HG02642 (cell line): ENCODE data around the gene ANGPTL3.
A peak's percentile ranks its signal among the peaks of the same experiment; 100 is the strongest.
"Not testable (repeated sequence)": the region's sequence is repeated elsewhere in the genome, so short reads cannot be mapped to it uniquely, and the experiment has no call there.

Experiments used
- ATAC-seq: cut with Tn5 transposase; IDR thresholded peaks from one replicate; pipeline ENCODE4 v1.9.1; 2021; ENCODE audit warnings: mild to moderate bottlenecking; ENCODE audit not compliant: unreplicated experiment, poor library complexity

Gene ANGPTL3, protein sequence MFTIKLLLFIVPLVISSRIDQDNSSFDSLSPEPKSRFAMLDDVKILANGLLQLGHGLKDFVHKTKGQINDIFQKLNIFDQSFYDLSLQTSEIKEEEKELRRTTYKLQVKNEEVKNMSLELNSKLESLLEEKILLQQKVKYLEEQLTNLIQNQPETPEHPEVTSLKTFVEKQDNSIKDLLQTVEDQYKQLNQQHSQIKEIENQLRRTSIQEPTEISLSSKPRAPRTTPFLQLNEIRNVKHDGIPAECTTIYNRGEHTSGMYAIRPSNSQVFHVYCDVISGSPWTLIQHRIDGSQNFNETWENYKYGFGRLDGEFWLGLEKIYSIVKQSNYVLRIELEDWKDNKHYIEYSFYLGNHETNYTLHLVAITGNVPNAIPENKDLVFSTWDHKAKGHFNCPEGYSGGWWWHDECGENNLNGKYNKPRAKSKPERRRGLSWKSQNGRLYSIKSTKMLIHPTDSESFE

DNA sequence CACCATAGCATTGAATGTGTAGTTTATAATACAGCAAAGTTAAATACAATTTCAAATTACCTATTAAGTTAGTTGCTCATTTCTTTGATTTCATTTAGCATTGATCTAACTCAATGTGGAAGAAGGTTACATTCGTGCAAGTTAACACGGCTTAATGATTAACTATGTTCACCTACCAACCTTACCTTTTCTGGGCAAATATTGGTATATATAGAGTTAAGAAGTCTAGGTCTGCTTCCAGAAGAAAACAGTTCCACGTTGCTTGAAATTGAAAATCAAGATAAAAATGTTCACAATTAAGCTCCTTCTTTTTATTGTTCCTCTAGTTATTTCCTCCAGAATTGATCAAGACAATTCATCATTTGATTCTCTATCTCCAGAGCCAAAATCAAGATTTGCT lies at the start of gene ANGPTL3:
TSS of gene ANGPTL3 (plus strand) at position 240 of the 400 bp plus-strand sequence. CDS start at position 287, 47 bp downstream.
- ATAC-seq: no peak

DNA sequence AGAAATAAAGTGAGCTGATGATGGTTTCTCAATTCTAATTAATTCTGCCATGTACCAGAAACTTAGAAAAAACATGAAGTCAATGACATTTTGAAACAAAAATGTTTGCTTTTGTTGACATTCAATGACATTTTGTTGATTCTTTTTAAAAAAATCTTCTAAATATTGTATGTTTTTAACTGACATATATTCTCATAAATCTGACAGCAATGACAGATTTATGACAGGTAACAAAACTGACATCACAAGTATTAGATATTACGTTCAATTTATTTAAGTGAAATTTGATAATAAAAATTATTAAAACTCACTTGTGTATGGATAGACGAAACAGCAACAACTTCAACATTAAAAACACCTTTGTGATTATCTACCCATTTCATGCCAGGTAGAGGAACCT lies 36.0 kb upstream of the ANGPTL3 start:
- ATAC-seq: no peak

DNA sequence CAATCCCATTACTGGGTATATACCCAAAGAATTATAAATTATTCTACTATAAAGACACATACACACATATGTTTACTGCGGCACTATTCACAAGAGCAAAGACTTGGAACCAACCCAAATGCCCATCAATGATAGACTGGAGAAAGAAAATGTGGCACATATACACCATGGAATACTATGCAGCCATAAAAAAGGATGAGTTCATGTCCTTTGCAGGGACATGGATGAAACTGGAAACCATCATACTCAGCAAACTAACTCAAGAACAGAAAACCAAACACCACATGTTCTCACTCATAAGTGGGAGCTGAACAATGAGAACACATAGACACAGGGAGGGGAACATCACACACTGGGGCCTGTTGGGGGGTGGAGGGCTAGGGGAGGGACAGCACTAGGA lies 30.1 kb upstream of the ANGPTL3 start:
- ATAC-seq: not testable (repeated sequence)

DNA sequence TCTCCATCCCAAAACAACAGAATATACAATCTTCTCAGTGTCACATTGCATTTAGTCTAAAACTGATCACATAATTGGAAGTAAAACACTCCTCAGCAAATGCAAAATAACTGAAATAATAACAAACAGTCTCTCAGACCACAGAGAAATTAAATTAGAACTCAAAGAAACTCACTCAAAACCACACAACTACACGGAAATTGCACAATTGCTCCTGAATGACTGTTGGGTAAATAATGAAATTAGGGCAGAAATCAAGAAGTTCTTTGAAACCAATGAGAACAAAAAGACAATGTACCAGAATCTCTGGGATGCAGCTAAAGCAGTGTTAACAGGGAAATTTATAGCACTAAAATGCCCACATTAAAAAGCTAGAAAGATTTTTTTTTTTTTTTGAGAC lies 29.4 kb upstream of the ANGPTL3 start:
- not testable (repeated sequence) for ATAC-seq

DNA sequence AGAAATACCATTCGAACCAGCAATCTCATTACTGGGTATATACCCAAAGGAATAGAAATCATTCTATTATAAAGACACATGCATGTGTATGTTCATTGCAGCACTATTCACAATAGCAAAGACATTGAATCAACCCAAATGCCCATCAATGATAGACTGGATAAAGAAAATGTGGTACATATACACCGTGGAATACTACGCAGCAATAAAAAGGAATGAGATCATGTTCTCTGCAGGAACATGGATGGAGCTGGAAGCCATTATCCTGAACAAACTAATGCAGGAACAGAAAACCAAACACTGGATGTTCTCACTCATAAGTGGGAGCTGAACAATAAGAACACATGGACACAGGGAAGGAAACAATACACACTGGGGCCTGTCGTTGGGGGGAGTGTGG lies 25.8 kb upstream of the ANGPTL3 start:
- not testable (repeated sequence) for ATAC-seq

DNA sequence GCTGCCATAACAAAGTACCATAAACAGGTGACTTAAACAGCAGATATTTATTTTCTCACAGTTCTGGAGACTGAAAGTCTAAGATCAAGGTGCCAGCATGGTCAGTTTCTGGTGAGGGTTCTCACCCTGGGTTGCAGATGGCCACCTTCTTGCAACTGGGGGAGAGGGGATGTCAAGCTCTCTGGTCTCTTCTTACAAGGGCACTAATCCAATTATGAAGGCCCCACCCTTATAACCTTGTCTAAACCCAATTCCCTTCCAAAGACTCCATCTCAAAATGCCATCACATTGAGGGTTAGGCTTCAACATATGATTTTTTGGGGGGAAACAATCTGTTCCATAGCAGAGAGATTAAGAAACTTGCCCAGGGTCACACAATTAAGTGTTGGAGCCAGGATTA lies 24.8 kb upstream of the ANGPTL3 start:
- no peak for ATAC-seq

DNA sequence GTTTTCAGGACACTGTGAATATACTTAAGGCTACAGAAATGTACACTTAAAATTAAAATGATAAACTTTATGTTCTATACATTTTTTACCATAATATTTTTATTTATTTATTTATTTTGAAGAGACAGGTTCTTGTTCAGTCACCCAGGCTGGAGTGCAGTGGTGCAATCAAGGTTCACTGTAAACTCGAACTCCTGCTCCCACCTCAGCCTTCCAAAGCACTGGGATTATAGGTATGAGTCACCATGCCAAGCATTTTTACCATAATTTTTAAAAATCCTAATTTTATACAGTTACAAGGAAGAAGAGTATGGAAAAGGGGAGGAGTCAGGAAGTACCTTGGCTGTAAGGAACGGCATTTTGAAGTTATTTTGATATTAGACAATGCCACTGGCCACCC lies 23.6 kb upstream of the ANGPTL3 start:
- ATAC-seq: no peak

DNA sequence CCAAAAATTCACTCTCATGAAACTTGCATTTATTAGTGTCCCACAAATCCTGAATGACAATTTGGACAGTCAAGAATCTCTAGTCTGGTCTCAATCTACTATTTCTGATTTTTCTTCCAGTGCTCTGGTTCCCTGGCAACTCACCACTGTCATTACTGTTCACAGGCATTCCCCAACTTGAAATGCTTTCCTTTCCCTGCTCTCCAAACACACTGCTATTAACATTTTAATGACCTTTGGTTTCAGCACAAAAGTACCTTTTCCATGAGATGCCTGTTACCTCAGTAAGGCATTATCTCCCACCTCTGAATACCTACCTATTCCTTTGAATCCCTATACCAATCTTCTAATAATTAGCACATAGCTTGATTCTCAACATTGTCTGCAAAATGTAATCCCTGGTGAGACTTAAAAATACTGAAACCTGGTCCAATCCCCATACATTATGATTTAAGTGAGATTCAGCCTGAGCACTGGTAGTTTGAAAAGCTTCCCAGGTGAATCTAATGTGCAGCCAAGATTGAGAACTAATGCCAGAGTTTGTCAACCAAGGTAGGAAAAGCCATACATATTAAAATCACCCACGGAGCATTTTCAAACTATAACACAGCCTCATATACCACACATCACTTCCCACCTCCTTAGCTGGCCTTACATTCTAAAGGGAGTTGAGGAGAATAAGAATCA lies 11.7 kb upstream of the ANGPTL3 start:
- no peak for ATAC-seq

DNA sequence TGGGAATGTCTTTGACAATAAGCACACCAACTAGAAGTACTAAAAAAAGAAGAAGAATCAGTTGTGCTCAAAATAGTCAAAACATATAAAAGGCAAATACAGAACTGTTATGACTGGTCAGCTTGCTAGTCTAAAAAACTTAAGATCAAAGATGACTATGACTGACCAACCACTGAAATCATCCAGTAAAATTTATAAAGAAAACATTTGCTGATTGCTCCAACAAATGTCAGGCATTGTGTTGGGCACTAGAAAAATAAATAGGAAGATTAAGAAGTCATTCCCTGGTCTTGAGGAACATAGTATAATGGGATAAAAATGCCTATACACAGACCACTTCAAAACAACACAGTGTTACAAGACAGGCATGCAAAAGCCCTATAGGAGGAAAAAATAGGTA lies 9.3 kb upstream of the ANGPTL3 start:
- ATAC-seq: no peak

DNA sequence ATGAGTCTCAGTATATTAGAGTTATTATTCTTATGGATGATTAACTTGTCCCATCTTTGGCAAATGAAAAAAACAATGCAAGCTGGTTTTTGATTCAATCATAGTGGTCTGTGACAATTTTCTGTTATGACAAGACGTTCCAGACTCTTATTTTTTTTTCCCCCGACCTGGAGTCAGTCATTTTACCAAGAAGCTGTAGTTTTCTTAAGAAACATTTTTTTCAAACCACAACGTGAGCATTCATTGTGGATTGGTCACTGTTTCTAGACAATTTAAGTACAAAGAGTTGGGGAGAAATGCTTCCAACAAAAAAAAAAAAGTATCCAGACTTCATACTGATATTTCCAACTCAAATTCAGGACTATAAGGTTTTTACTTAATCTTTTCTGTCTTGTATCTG lies 8.0 kb upstream of the ANGPTL3 start:
- no peak for ATAC-seq

DNA sequence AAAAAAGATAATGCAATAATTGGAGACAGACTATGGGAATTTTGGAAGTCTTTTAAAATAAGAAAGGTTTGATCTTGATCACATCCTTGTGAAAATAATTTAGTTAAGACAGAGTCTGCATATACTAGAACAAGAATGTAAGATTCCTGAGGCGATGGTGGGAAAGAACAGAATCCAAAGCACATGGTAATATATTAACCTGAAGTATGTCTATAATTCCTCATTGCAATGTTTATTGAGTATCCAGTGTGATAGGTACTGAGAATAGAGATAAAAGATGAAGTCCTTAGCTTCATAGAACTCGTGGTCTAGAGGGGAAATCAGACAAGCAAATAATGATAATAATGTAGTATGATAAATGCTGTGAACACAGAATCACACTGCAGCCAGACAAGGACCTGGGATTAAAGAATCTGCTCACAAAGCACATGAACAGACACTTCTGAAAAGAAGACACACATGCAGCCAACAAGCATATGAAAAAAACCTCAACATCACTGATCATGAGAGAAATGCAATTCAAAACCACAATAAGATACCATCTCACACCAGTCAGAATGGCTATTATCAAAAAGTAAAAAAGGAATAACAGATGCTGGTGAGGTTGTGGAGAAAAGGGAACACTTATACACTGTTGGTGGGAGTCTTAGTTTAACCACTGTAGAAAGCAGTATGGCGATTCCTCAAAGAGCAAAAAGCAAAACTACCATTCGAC lies 6.9 kb upstream of the ANGPTL3 start:
- no peak for ATAC-seq

DNA sequence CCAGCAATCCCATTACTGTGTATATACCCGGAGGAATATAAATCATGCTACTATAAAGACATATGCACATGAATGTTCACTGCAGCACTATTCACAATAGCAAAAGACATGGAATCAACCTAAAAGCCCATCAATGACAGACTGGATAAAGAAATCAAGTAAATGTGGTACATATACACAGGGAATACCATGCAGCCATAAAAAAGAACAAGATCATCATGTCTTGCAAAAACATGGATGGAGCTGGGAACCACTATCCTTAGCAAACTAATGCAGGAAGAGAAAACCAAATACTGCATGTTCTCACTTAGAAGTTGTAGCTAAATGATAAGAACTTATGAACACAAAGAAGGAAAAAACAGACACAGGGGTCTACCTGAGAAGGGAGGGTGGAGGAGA lies 6.4 kb upstream of the ANGPTL3 start:
- ATAC-seq: no peak

DNA sequence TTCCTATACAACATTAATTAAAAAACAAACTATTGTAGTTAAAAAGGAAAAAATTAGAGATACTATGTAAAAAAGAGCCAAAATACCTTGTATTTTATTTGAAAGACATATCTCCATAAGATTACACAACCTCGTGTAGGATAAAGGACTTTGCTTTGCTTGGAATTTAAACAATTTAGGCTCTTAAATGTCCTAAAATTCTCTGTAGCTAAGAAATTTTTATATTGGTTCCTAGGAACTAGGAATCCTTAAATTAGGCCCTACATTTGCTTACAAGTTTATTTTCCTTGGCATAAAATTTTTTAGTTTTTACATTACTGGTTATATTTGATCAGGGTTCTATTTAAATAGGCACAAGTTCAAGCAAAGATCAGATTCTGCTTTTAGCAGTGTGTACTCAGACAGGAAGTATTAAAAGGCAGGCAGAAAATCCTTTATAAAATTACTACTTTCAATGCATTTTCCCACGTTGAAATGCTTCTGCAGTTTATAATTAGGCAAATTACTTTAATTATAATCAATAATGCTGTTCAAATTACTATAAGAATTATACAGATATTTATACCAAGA lies 3.4 kb upstream of the ANGPTL3 start:
- ATAC-seq: no peak

DNA sequence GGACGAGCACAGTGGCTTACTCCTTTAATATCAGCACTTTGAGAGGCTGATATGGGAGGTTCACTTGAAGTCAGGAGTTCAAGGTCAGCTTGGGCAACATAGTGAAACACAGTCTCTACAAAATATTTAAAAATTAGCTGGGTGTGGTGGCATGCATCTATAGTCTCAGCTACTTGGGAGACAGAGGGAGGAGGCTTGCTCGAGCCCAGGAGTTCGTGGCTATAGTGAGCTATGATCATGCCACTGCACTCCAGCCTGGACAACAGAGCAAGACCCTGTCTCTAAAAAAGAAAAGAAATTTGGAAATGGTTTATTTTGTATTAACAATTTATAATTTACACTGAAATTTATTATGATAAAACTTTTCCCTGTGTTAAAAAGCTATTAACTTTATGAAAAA lies 1.7 kb upstream of the ANGPTL3 start:
- ATAC-seq: no peak

DNA sequence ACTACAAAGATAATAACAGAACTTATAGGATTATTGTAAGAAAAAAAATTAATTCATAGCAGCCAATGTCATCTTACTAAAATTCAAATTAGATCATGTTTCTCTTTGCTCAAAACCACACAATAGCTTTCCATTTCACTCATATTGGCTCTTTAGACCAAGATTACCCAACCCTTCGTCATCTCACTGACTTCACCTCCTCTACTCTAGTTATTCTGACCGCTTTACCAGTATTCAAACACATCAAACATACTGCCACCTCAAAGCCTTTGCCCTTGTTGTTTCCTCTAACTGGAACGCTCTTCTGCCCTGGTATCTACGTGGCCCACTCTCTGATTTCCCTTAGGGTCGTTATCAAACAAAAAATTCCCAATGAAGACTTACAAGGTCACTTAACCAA lies 1.7 kb downstream of the ANGPTL3 start:
- no peak for ATAC-seq

DNA sequence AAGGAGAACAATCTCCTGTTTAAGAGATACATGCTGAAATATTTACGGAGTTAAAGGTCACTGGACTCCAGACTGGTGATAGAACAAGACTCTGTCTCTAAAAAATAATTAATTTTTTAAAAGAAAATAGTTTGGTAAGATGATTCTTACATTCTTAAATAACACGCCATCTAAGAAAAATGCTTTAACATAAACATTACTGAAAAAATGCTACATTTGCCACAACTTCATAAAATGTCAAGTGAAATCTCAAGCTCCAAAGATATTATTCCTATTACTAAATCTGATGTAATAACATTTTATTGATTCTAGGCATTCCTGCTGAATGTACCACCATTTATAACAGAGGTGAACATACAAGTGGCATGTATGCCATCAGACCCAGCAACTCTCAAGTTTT lies 4.1 kb downstream of the ANGPTL3 start:
- ATAC-seq: no peak

DNA sequence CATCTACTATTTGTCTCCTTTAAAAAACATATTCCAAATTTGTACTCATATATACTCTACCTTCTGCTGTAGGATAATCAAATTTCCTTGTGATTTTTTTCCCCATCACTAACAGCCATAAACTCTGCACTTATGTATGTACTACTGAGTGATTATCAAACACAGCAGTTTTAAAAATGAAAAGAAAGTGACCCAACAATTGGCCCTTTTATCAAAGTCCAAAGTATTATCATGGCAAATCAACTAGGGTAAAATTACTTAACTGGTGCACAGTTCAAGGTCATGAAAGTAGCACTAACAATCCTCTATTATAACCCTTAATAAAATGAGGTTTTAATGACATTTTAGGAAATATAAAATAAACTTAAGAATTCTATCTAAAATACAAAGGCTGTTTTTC lies 11.6 kb downstream of the ANGPTL3 start:
- ATAC-seq: no peak

DNA sequence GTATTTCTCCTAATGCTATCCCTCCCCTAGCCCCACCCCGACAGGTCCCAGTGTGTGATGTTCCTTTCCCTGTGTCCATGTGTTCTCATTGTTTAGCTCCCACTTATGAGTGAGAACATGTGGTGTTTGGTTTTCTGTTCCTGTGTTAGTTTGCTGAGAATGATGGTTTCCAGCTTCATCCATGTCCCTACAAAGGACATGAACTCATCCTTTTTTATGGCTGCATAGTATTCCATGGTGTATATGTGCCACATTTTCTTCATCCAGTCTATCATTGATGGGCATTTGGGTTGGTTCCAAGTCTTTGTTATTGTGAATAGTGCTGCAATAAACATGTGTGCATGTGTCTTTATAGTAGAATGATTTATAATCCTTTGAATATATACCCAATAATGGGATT lies 13.3 kb downstream of the ANGPTL3 start:
- ATAC-seq: not testable (repeated sequence)

DNA sequence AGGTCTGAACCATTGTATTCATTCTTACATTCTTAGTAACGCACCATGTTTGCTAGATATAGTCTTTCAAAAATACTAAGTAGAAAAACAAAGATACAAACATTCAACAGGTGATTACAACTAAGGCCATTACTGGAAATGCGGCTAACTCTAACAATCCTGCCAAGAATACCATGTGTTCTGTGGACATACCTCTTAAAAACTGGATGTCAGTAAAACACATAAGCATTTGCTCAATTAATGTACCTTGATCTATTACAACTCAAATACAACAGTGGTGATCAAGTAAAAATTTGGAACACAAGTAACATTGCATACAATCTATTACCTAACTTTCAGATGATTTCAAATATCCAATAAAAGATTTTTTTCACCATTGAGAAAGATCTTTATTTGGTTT lies 15.4 kb downstream of the ANGPTL3 start:
- no peak for ATAC-seq

DNA sequence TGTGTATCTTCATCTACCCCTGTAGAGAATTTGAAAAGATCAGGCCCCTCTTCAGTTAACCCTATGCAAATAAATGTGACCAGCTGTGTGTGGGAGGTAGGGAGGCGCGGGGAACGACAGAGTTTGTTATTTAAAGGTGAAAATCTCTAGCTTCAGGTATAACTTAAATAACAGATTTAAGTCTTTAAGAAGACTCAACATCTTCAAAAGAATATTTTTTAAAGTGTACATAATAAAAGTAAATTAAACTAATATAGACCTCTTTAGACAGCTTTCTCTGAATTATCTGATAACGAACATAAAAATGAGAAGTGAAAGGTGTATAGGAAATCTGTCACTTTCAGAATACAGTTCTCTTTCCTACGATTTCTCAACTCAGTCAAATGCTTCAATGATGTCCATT lies 16.0 kb downstream of the ANGPTL3 start:
- ATAC-seq: peak; percentile 92

DNA sequence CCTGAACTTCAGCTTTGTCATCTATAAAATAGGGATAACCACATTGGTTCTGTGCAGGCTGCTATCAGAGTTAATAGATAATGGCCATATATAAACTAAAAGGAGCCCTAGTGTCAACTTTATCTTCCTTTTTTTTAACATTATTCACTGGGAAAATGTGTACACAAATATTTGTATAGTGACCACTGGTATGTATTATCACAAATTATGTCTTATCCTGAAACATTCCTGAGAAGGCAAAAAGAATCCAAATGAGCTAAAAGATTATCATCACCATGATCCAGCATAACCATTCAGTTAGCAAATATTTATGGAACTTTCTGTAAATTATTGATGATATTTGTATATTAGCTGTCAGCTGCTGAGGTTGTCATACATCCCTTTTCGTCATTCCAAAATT lies 16.6 kb downstream of the ANGPTL3 start:
- peak; percentile 7 for ATAC-seq
